ENCODE data around the gene MLLT10. TPM values are rescaled to one million over a fixed set of nuclear protein-coding genes. Genes with fewer than 3 reads are reported as not detected.

Gene MLLT10
- total and polyA plus RNA-seq, 8 donors: 39.9 to 55.2 (median 49.2) TPM

DNA sequence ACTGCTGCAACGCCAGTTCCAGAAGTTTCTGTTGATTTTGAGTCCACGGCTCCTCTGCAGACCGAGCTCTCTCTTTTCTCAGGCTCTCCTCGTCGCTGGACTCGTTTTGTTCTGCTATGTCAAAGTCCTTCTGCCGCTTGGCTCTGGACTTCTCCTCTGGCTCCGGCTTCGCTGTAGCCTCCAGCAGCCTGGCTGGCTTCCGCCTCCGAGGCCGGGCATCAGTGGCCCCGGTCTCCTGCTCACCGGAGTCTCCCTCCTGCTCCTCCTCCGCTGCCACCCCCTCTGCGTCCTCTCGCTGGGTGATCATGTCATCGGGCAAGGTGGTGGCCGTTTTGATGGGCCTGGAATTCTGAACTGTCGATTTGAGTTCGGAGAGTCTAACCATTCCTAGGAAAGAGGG, 225.2 kb downstream of the MLLT10 start:
- ATAC-seq (no peak), DNase-seq (no peak)
- Histone ChIP-seq H3K27me3 (no peaks in the 10 kb centered on the region), H3K27ac (no peak overlapping the region), H3K36me3 (peaks cover 0 to 44% of the 10 kb centered on the region in 2 donors), H3K9me3 (no peaks in the 10 kb centered on the region), H3K4me1 (no peaks in the 10 kb centered on the region), H3K4me3 (no peak overlapping the region)
- TF ChIP-seq, protein P1, sequence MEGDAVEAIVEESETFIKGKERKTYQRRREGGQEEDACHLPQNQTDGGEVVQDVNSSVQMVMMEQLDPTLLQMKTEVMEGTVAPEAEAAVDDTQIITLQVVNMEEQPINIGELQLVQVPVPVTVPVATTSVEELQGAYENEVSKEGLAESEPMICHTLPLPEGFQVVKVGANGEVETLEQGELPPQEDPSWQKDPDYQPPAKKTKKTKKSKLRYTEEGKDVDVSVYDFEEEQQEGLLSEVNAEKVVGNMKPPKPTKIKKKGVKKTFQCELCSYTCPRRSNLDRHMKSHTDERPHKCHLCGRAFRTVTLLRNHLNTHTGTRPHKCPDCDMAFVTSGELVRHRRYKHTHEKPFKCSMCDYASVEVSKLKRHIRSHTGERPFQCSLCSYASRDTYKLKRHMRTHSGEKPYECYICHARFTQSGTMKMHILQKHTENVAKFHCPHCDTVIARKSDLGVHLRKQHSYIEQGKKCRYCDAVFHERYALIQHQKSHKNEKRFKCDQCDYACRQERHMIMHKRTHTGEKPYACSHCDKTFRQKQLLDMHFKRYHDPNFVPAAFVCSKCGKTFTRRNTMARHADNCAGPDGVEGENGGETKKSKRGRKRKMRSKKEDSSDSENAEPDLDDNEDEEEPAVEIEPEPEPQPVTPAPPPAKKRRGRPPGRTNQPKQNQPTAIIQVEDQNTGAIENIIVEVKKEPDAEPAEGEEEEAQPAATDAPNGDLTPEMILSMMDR (IDR thresholded peaks at IDR 0.05): no peak
- intact Hi-C loops (cut with DNase I): no loop called here

DNA sequence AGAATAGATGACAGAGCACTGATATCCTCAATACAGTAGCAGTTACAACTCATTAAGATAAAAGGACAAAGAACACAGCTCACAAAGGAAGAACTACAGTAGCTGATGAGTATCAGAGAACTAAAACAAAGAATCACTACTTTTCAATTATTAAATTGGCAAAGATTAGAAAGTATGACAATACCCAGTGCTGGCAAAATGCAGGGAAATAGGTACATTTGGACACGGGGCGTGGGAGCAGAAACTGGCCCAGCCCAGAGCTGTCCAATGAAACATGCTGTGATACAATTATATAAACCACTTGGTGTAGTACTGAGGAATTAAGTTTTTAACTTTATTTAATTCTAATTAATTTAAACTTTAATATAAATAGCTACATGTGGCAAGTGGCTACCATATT, 226.3 kb downstream of the MLLT10 start:
- Histone ChIP-seq H3K27ac (no peak overlapping the region), H3K4me3 (no peak overlapping the region), H3K4me1 (no peaks in the 10 kb centered on the region), H3K27me3 (no peaks in the 10 kb centered on the region), H3K9me3 (no peaks in the 10 kb centered on the region), H3K36me3 (peaks cover 0 to 34% of the 10 kb centered on the region in 2 donors)
- TF ChIP-seq, protein P1 (IDR thresholded peaks at IDR 0.05): no peak
- DNase-seq (no peak), ATAC-seq (no peak)
- intact Hi-C loops (cut with DNase I): no loop called here

DNA sequence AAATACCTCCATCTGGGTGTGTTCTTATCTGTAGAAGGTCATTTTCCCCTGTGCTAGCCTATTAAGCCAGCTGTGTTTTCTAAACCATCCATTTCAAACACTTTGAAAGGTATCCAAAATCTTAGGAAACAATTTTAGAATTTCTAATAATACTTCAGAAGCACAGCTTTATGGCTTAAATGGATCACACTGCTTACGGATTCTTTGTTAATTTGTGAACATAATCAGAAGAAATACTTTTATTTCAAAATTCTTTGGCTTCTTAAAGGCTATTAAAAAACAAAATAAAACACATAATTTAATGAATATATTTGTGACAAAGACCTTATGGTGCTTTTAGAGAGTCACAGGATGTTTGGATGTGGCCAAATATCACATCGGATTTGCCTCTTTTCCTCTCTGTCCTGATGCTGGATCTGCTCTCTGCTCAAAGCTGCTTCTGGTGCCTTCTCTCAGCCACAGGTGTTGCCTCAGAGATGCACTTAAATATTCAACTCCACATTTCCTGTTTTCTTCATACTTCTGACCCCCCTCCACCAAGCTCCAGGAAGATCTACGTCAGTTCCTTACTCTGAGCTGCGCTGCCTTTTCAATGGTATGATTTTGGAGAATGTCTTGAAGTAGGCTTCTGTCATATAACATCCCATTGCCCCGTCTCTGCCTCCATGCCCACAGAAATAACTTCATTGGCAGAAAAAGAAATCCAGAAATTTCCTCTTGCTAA, 230.6 kb downstream of the MLLT10 start:
- ATAC-seq (no peak), DNase-seq (peak in 2 of 4 donors; percentile 41 to 42)
- H3K4me3 ChIP-seq: no peak overlapping the region
- no peaks in the 10 kb centered on the region for H3K4me1 ChIP-seq
- H3K27ac ChIP-seq: no peak overlapping the region
- no peaks in the 10 kb centered on the region for H3K27me3 ChIP-seq
- peaks cover 0 to 6% of the 10 kb centered on the region in 2 donors for H3K36me3 ChIP-seq
- intact Hi-C loops (cut with DNase I): no loop called here
- H3K9me3 ChIP-seq: no peaks in the 10 kb centered on the region
- TF ChIP-seq, protein P1 (IDR thresholded peaks at IDR 0.05): no peak

DNA sequence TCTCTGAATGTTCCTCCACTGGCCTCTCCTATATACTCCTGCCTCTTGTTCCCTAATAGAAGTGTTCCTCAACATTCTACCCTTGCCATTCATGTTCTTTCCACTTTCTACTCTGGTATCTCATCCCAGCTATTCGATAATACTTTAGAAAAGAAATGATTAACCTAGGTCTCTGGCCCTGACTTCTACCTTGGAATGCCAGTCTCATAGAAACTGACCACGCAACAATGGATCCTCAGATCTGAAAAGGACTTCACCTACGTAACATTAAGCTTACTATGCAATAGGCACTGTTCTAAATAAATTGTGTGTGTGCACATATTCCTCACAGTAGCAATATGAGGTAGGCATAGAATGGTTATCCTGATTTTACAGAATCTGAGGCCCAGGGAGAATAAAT, 235.0 kb downstream of the MLLT10 start:
- Histone ChIP-seq H3K4me1 (no peaks in the 10 kb centered on the region), H3K36me3 (no peaks in the 10 kb centered on the region), H3K27me3 (no peaks in the 10 kb centered on the region), H3K4me3 (no peak overlapping the region), H3K9me3 (no peaks in the 10 kb centered on the region), H3K27ac (no peak overlapping the region)
- intact Hi-C loops (cut with DNase I): no loop called here
- no peak for DNase-seq
- no peak for ATAC-seq
- TF ChIP-seq, protein P1 (IDR thresholded peaks at IDR 0.05): no peak

DNA sequence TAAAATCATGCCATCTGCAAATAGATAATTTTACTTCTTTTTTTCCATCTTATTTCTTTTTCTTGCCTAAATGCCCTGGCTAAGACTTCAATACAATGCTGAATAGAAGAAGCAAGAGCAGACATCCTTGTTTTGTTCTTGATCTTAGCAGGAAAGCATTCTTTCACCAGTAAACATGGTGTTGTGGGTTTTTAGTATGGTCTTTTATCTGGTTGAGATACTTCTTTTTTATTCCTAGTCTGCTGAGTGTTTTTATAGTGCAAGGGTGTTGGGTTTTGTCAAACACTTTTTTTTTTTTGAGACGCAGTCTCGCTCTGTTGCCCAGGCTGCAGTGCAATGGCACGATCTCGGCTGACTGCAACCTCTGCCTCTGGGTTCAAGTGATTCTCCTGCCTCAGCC, 237.2 kb downstream of the MLLT10 start:
- intact Hi-C loops (cut with DNase I): no loop called here
- no peaks in the 10 kb centered on the region for H3K9me3 ChIP-seq
- TF ChIP-seq, protein P1 (IDR thresholded peaks at IDR 0.05): no peak
- H3K27ac ChIP-seq: no peak overlapping the region
- H3K4me3 ChIP-seq: no peak overlapping the region
- DNase-seq (no peak), ATAC-seq (no peak)
- H3K27me3 ChIP-seq: no peaks in the 10 kb centered on the region
- no peaks in the 10 kb centered on the region for H3K4me1 ChIP-seq
- no peaks in the 10 kb centered on the region for H3K36me3 ChIP-seq
